Kidney (tissue), 14 donors: ENCODE measurements around the gene DCAF6. TPM values are rescaled to one million over a fixed set of nuclear protein-coding genes. Genes with fewer than 3 reads are reported as not detected.

Experiments
- DNase-seq, 5 donors: peaks; one replicate each; pipeline ENCODE4 v3.0.0-alpha.2; 2013 to 2020
- FAIRE-seq: peaks from 2 replicates; lab custom pipeline; 2012; peaks lifted over from hg19 to GRCh38; lab: Jason Lieb, UNC
- H3K27ac ChIP-seq, 2 donors: one replicate each; pipeline ENCODE4 v1.7.0; 2013; ENCODE audit warnings: low read depth in 2 of 2, low read length in 2 of 2, inconsistent platforms in 1 of 2
- H3K27me3 ChIP-seq: one replicate; pipeline ENCODE4 v1.7.1; 2013; ENCODE audit warnings: low read length, inconsistent platforms; ENCODE audit not compliant: control insufficient read depth, insufficient read depth
- H3K36me3 ChIP-seq, 3 donors: one replicate each; pipeline versions ENCODE4 v1.7.0 to v1.7.1; 2013; ENCODE audit warnings: low read length in 3 of 3, control low read depth in 1 of 3, inconsistent platforms in 1 of 3; ENCODE audit not compliant: insufficient read depth in 3 of 3, control insufficient read depth in 2 of 3
- H3K4me1 ChIP-seq, 3 donors: one replicate each; pipeline versions ENCODE4 v1.7.0 to v1.7.1; 2013; ENCODE audit warnings: low read length in 3 of 3, inconsistent platforms in 1 of 3, low read depth in 1 of 3; ENCODE audit not compliant: control insufficient read depth in 2 of 3, insufficient read depth in 2 of 3
- H3K4me3 ChIP-seq, 3 donors: one replicate each; pipeline versions ENCODE4 v1.7.0 to v1.8.1; 2013; ENCODE audit warnings: low read length in 3 of 3, control low read depth in 1 of 3, inconsistent platforms in 1 of 3
- H3K9ac ChIP-seq, 3 donors: one replicate each; pipeline versions ENCODE4 v1.7.0 to v1.7.1; 2013; ENCODE audit warnings: low read length in 3 of 3, control low read depth in 1 of 3, inconsistent platforms in 1 of 3
- H3K9me3 ChIP-seq, 3 donors: one replicate each; pipeline versions ENCODE4 v1.7.0 to v1.7.1; 2013; ENCODE audit warnings: low read length in 3 of 3, control low read depth in 1 of 3, inconsistent platforms in 1 of 3; ENCODE audit not compliant: control insufficient read depth in 2 of 3, insufficient read depth in 1 of 3
- CTCF ChIP-seq: IDR thresholded peaks from 3 replicates; pipeline ENCODE4 v1.5.1; 2012; ENCODE audit warnings: mild to moderate bottlenecking, moderate library complexity, borderline replicate concordance; ENCODE audit not compliant: insufficient read depth; ENCODE audit errors: extremely low read depth
- intact Hi-C: fragments of 100-400 bp; cut with DNase I; formaldehyde crosslinking; loops from one replicate; pipeline ENCODE4 v1.11.1; 2022
- polyA plus RNA-seq: library from polyadenylated mRNA; stranded (reverse); fragments of 350-450 nt; fragmentation: Illumina TruSeq; extraction: RNeasy Lipid Tissue Mini Kit (QIAGEN cat#74804); gene quantifications from one replicate; pipeline ENCODE4 v1.2.3, GENCODE V29; 2014; ENCODE audit warnings: low read depth, low replicate concordance; ENCODE audit not compliant: insufficient read depth
- total RNA-seq: library from RNA; stranded (reverse); fragmentation: NEBNext Ultra II Directional; extraction: Animal tissue kit (Norgen Biotek cat#: 25700); gene quantifications from one replicate; pipeline ENCODE4 v1.2.1, GENCODE V29; 2021
- donor health status: control.
- donor health status: control.
- donor health status: control.
- donor health status: control.
- donor health status: control.
- donor health status: DM: yes; HTN: yes; CAD: no.
- donor health status: Normal renal cell carcinoma (clear cell type).

The DCAF6 gene
- total and polyA plus RNA-seq, 2 donors from 2014 or later, result 30.8 to 58.8 TPM

GRCh38 chr1:167999877-168000276 is 63.4 kb downstream of the DCAF6 start:
- Histone ChIP-seq H3K27ac (no peak overlapping the region), H3K9ac (no peak overlapping the region), H3K9me3 (no peaks in the 10 kb centered on the region), H3K27me3 (no peaks in the 10 kb centered on the region), H3K4me3 (no peak overlapping the region), H3K36me3 (peaks cover 0 to 6% (median 3%) of the 10 kb centered on the region in 3 donors), H3K4me1 (peaks cover 0 to 2% (median 0%) of the 10 kb centered on the region in 3 donors)
- TF ChIP-seq CTCF, result no peak
- intact Hi-C loops, result no loop called here
- no peak for FAIRE-seq
- no peak for DNase-seq

GRCh38 chr1:168000656-168001055 is 64.2 kb downstream of the DCAF6 start:
- H3K4me1 ChIP-seq, result no peaks in the 10 kb centered on the region
- no peak overlapping the region for H3K4me3 ChIP-seq
- intact Hi-C loops, result no loop called here
- peaks cover 0 to 6% (median 3%) of the 10 kb centered on the region in 3 donors for H3K36me3 ChIP-seq
- no peaks in the 10 kb centered on the region for H3K27me3 ChIP-seq
- no peak for TF ChIP-seq CTCF
- no peaks in the 10 kb centered on the region for H3K9me3 ChIP-seq
- no peak overlapping the region for H3K27ac ChIP-seq
- H3K9ac ChIP-seq, result no peak overlapping the region
- FAIRE-seq (no peak), DNase-seq (no peak)

- FAIRE-seq, result no peak
- H3K9me3 ChIP-seq, result no peaks in the 10 kb centered on the region
- no peak for TF ChIP-seq CTCF
- no peaks in the 10 kb centered on the region for H3K4me1 ChIP-seq
- intact Hi-C loops, result no loop called here
- peaks cover 0 to 6% (median 3%) of the 10 kb centered on the region in 3 donors for H3K36me3 ChIP-seq
- H3K9ac ChIP-seq, result no peak overlapping the region
- H3K4me3 ChIP-seq, result no peak overlapping the region
- H3K27me3 ChIP-seq, result no peaks in the 10 kb centered on the region
- no peak for DNase-seq
- H3K27ac ChIP-seq, result no peak overlapping the region
These were observed 64.7 kb downstream of the DCAF6 start for GRCh38 chr1:168001213-168001612.

GRCh38 chr1:168004531-168004930 is 68.0 kb downstream of the DCAF6 start:
- DNase-seq (no peak), FAIRE-seq (no peak)
- peaks cover 0 to 6% (median 6%) of the 10 kb centered on the region in 3 donors for H3K36me3 ChIP-seq
- no peaks in the 10 kb centered on the region for H3K27me3 ChIP-seq
- TF ChIP-seq CTCF, result no peak
- H3K27ac ChIP-seq, result no peak overlapping the region
- no peak overlapping the region for H3K4me3 ChIP-seq
- no peaks in the 10 kb centered on the region for H3K4me1 ChIP-seq
- H3K9ac ChIP-seq, result no peak overlapping the region
- intact Hi-C loops, result no loop called here
- H3K9me3 ChIP-seq, result no peaks in the 10 kb centered on the region
